22Rv1 (cell line): Measurements from ENCODE around the gene ARMH2.
"Not testable (repeated sequence)": the region's sequence is repeated elsewhere in the genome, so short reads cannot be mapped to it uniquely, and the experiment has no call there.

Experiments
- H3K27ac ChIP-seq: fragments of 450-650 bp; 2 replicates; pipeline ENCODE4 v1.5.1; 2017
- ZFX ChIP-seq: fragments of 450-650 bp; IDR thresholded peaks from 2 replicates; pipeline ENCODE4 v1.6.1; 2017; ENCODE audit warnings: antibody characterized with exemption, borderline replicate concordance
- TF ChIP-seq, protein P1 (sequence below): fragments of 450-650 bp; IDR thresholded peaks from 2 replicates; pipeline ENCODE4 v1.5.1; 2017; ENCODE audit warnings: mild to moderate bottlenecking

The ARMH2 gene

DNA sequence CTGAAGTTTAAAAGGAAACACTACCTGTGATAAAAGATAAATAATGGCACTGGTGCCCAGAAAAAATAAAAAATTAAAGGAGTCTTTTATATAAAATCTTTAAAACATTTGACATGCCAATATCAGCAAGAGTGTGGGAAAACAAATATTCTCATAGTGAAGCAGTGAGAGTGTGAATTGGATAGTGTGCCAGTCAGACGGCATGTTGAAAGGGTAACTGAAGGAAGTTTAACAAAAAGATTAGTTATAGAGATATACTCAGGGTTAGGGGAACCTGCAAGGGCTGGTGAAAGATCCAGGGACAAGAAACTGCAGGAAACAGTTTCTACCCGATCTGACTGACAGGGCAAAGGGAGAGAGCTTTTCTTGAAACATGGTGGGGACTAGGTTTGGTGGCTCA lies 46.2 kb downstream of the ARMH2 start:
- H3K27ac ChIP-seq: no peak overlapping the region
- no peak for TF ChIP-seq ZFX
- TF ChIP-seq, protein P1, sequence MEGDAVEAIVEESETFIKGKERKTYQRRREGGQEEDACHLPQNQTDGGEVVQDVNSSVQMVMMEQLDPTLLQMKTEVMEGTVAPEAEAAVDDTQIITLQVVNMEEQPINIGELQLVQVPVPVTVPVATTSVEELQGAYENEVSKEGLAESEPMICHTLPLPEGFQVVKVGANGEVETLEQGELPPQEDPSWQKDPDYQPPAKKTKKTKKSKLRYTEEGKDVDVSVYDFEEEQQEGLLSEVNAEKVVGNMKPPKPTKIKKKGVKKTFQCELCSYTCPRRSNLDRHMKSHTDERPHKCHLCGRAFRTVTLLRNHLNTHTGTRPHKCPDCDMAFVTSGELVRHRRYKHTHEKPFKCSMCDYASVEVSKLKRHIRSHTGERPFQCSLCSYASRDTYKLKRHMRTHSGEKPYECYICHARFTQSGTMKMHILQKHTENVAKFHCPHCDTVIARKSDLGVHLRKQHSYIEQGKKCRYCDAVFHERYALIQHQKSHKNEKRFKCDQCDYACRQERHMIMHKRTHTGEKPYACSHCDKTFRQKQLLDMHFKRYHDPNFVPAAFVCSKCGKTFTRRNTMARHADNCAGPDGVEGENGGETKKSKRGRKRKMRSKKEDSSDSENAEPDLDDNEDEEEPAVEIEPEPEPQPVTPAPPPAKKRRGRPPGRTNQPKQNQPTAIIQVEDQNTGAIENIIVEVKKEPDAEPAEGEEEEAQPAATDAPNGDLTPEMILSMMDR: no peak

DNA sequence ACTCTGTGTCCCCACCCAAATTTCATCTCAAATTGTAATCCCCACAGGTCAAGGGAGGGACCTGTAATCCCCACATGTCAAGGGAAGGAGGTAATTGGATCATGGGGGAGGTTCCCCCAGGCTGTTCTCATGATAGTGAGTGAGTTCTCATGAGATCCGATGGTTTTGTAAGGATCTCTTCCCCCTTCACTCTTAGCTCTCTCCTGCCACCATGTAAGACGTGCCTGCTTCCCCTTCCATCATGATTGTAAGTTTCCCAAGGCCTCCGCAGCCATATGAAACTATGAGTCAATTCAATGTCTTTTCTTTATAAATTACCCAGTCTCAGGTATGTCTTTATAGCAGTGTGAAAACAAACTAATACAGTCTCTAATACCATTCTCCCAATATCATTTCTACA lies 47.8 kb downstream of the ARMH2 start:
- H3K27ac ChIP-seq: not testable (repeated sequence)

DNA sequence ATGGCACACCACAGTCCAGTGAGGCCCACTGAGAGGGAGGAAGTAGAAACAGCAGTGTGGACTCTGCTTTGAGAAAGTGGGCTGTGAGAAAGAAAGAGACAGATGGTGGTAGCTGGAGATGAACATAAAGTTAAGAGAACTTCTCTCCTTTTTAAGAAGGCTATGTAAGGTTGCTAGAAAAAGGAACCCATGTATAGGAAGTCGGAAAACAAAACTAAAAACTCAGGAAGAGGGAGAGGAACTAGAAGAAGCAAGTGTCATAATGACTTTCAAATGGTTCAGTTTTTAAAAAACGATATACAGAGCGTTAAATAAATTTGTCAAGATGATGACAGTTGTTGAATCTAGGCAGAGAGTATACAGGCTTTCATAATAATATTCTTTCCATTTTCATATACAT lies 49.4 kb downstream of the ARMH2 start:
- no peak overlapping the region for H3K27ac ChIP-seq
- TF ChIP-seq, protein P1: no peak
- no peak for TF ChIP-seq ZFX
